HepG2 (cell line): Measurements from ENCODE around the gene KLF3. TPM values are rescaled to one million over a fixed set of nuclear protein-coding genes. Genes with fewer than 3 reads are reported as not detected.

Experiments
- CHD4 ChIP-seq: fragments of 200-600 bp; sonication (generic); IDR thresholded peaks from 2 replicates; pipeline ENCODE4 v1.7.0; 2017; ENCODE audit warnings: mild to moderate bottlenecking, low read length, borderline replicate concordance
- EHMT2 ChIP-seq: fragments of 200-600 bp; sonication (generic); IDR thresholded peaks from 2 replicates; pipeline ENCODE4 v1.7.0; 2017; ENCODE audit warnings: antibody characterized with exemption, low read depth, low read length, borderline replicate concordance
- IRX3 ChIP-seq: sonication (generic); formaldehyde crosslinking; IDR thresholded peaks from 2 replicates; pipeline ENCODE4 v1.8.1; 2023; ENCODE audit warnings: mild to moderate bottlenecking, low read depth, missing genetic modification reagents, borderline replicate concordance
- KLF11 ChIP-seq: IDR thresholded peaks from 2 replicates; pipeline ENCODE4 v1.6.1; 2016; ENCODE audit warnings: missing compliant biosample characterization
- KLF16 ChIP-seq, 2 experiments: sonication (generic) in 1 of 2; formaldehyde crosslinking in 1 of 2; IDR thresholded peaks; 2 replicates each; pipeline versions ENCODE4 v1.6.1 to v1.8.0; 2016 to 2023; ENCODE audit warnings: missing genetic modification reagents in 2 of 2, missing compliant biosample characterization in 1 of 2
- MYC ChIP-seq: sonication (generic); formaldehyde crosslinking; IDR thresholded peaks from 2 replicates; pipeline ENCODE4 v1.9.0; 2021; ENCODE audit warnings: missing genetic modification reagents, borderline replicate concordance
- PLRG1 ChIP-seq: fragments of 450-650 bp; conservative IDR thresholded peaks from 2 replicates; pipeline ENCODE4 v1.6.1; 2016
- SMAD9 ChIP-seq: sonication (generic); formaldehyde crosslinking; IDR thresholded peaks from 2 replicates; pipeline ENCODE4 v1.5.1; 2020; ENCODE audit warnings: mild to moderate bottlenecking, missing genetic modification reagents
- SP4 ChIP-seq: sonication (generic); formaldehyde crosslinking; IDR thresholded peaks from 2 replicates; pipeline ENCODE4 v1.8.1; 2023; ENCODE audit warnings: mild to moderate bottlenecking, missing genetic modification reagents
- ZNF34 ChIP-seq: sonication (generic); formaldehyde crosslinking; IDR thresholded peaks from 2 replicates; pipeline ENCODE4 v1.4.0; 2020; ENCODE audit warnings: mild to moderate bottlenecking, missing genetic modification reagents, borderline replicate concordance
- ZNF780A ChIP-seq: sonication (generic); formaldehyde crosslinking; IDR thresholded peaks from 2 replicates; pipeline ENCODE4 v1.8.0; 2022; ENCODE audit warnings: mild to moderate bottlenecking, missing genetic modification reagents, moderate library complexity
- polyA plus RNA-seq, 8 experiments: library from polyadenylated mRNA; depleted of rRNA in 3 of 8; stranded (reverse) in 7 of 8; unstranded in 1 of 8; fragments of >200 nt; fragmentation: Illumina TruSeq in 4 of 8; extraction: Trizol in 4 of 8; gene quantifications; 2 replicates each; pipeline versions ENCODE4 v1.2.1 to v1.2.3, GENCODE V29; 2011 to 2016; ENCODE audit warnings: low read depth in 4 of 8, missing spikeins in 1 of 8, mixed read lengths in 1 of 8; ENCODE audit not compliant: insufficient read depth in 1 of 8
- total RNA-seq, 5 experiments: library from RNA; depleted of rRNA; stranded (reverse); fragments of >200 nt; fragmentation: Illumina TruSeq; extraction: Trizol; gene quantifications; 2 replicates each; pipeline ENCODE4 v1.2.3, GENCODE V29; 2016; ENCODE audit warnings: low read depth in 1 of 5
- TF ChIP-seq, protein P1 (sequence below): sonication (generic); formaldehyde crosslinking; IDR thresholded peaks from 2 replicates; pipeline ENCODE4 v1.4.0; 2020; ENCODE audit warnings: mild to moderate bottlenecking, missing genetic modification reagents
- TF ChIP-seq, protein P2 (sequence below): sonication (generic); formaldehyde crosslinking; IDR thresholded peaks from 2 replicates; pipeline ENCODE4 v1.4.0; 2020; ENCODE audit warnings: mild to moderate bottlenecking, missing genetic modification reagents
- TF ChIP-seq, protein P3 (sequence below): sonication (generic); formaldehyde crosslinking; IDR thresholded peaks from 2 replicates; pipeline ENCODE4 v1.5.0; 2020; ENCODE audit warnings: mild to moderate bottlenecking, missing genetic modification reagents
- TF ChIP-seq, protein P4 (sequence below): sonication (generic); formaldehyde crosslinking; IDR thresholded peaks from 2 replicates; pipeline ENCODE4 v1.8.0; 2022; ENCODE audit warnings: mild to moderate bottlenecking, missing genetic modification reagents, moderate library complexity
- TF ChIP-seq, protein P5 (sequence below): IDR thresholded peaks from 2 replicates; pipeline ENCODE4 v1.6.1; 2018; ENCODE audit warnings: missing genetic modification reagents
- TF ChIP-seq, protein P6 (sequence below): sonication (generic); formaldehyde crosslinking; IDR thresholded peaks from 2 replicates; pipeline ENCODE4 v1.8.0; 2022; ENCODE audit warnings: missing genetic modification reagents, low read depth, mild to moderate bottlenecking, borderline replicate concordance

The KLF3 gene
- total and polyA plus RNA-seq, 2 of the 13 experiments (the other 11 are each of a cell fraction or from before 2014, with no cell fraction given): 29.1 to 37.8 TPM

DNA sequence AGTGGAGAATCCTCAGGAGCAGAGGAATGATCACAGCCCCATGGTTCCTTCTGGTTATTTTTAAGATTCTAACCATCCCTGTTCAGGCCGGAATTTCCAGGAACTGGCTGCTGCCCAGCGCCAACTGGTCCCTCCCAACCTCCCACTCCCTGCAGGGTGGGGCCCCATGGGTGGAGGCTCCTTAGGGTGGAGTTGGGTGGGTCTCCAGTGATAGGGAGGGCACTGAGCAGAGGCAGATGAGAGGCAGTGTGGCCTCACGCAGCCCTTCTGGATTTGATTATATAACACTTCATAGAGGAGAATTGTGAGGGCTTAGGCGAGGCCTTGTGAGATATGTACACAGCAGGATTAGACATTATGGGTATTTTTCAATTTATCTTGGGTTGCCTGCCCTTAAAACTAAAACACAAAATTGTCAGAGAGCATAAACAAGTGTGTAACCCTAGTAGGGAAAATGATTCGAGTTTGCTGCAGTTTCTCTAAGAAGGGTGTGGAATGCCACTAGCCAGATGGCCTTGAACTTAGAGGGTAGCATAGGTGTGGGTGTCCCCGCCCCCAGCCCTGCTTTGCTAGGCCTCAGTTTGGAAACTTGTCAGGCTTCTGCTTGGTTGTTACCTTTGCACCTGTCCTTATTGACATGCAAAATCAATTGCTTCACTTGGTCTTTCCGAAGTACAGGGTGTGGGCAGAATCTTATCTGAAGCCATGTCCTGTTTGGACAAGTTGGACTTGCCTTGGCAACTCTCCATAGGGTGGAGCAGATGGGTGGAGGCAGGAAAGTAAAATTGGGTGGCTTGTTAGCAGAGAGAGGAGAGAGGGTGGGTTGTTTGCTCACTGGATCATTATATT is 9.4 kb downstream of the KLF3 start (continued):
- TF ChIP-seq IRX3 (CRISPR knock-in tag) (0 out of 2 replicates have a peak, but pooled peaks have one; percentile 36), ZNF780A (CRISPR knock-in tag) (0 out of 2 replicates have a peak, but pooled peaks have one; percentile 29), SP4 (peak; percentile 52; the same call in 1 of the 2 replicates), KLF11 (CRISPR knock-in tag) (no peak), SMAD9 (CRISPR knock-in tag) (no peak), CHD4 (no peak; the same call in 1 of the 2 replicates), MYC (CRISPR knock-in tag) (peak; percentile 49; the same call in 1 of the 2 replicates), ZNF34 (CRISPR knock-in tag) (no peak), PLRG1 (no peak), EHMT2 (no peak), KLF16 (CRISPR knock-in tag; IDR thresholded peaks at IDR 0.05) (peak in 1 of 2 experiments; percentile 93; a peak in 2 of 4 replicates)
- TF ChIP-seq, protein P1, sequence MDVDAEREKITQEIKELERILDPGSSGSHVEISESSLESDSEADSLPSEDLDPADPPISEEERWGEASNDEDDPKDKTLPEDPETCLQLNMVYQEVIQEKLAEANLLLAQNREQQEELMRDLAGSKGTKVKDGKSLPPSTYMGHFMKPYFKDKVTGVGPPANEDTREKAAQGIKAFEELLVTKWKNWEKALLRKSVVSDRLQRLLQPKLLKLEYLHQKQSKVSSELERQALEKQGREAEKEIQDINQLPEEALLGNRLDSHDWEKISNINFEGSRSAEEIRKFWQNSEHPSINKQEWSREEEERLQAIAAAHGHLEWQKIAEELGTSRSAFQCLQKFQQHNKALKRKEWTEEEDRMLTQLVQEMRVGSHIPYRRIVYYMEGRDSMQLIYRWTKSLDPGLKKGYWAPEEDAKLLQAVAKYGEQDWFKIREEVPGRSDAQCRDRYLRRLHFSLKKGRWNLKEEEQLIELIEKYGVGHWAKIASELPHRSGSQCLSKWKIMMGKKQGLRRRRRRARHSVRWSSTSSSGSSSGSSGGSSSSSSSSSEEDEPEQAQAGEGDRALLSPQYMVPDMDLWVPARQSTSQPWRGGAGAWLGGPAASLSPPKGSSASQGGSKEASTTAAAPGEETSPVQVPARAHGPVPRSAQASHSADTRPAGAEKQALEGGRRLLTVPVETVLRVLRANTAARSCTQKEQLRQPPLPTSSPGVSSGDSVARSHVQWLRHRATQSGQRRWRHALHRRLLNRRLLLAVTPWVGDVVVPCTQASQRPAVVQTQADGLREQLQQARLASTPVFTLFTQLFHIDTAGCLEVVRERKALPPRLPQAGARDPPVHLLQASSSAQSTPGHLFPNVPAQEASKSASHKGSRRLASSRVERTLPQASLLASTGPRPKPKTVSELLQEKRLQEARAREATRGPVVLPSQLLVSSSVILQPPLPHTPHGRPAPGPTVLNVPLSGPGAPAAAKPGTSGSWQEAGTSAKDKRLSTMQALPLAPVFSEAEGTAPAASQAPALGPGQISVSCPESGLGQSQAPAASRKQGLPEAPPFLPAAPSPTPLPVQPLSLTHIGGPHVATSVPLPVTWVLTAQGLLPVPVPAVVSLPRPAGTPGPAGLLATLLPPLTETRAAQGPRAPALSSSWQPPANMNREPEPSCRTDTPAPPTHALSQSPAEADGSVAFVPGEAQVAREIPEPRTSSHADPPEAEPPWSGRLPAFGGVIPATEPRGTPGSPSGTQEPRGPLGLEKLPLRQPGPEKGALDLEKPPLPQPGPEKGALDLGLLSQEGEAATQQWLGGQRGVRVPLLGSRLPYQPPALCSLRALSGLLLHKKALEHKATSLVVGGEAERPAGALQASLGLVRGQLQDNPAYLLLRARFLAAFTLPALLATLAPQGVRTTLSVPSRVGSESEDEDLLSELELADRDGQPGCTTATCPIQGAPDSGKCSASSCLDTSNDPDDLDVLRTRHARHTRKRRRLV (CRISPR knock-in tag): 0 out of 2 replicates have a peak, but pooled peaks have one; percentile 79
- TF ChIP-seq, protein P2, sequence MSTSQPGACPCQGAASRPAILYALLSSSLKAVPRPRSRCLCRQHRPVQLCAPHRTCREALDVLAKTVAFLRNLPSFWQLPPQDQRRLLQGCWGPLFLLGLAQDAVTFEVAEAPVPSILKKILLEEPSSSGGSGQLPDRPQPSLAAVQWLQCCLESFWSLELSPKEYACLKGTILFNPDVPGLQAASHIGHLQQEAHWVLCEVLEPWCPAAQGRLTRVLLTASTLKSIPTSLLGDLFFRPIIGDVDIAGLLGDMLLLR (CRISPR knock-in tag): no peak
- TF ChIP-seq, protein P3, sequence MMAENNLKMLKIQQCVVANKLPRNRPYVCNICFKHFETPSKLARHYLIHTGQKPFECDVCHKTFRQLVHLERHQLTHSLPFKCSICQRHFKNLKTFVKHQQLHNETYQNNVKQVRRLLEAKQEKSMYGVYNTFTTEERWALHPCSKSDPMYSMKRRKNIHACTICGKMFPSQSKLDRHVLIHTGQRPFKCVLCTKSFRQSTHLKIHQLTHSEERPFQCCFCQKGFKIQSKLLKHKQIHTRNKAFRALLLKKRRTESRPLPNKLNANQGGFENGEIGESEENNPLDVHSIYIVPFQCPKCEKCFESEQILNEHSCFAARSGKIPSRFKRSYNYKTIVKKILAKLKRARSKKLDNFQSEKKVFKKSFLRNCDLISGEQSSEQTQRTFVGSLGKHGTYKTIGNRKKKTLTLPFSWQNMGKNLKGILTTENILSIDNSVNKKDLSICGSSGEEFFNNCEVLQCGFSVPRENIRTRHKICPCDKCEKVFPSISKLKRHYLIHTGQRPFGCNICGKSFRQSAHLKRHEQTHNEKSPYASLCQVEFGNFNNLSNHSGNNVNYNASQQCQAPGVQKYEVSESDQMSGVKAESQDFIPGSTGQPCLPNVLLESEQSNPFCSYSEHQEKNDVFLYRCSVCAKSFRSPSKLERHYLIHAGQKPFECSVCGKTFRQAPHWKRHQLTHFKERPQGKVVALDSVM (CRISPR knock-in tag): peak; percentile 31; the same call in 1 of the 2 replicates
- TF ChIP-seq, protein P4, sequence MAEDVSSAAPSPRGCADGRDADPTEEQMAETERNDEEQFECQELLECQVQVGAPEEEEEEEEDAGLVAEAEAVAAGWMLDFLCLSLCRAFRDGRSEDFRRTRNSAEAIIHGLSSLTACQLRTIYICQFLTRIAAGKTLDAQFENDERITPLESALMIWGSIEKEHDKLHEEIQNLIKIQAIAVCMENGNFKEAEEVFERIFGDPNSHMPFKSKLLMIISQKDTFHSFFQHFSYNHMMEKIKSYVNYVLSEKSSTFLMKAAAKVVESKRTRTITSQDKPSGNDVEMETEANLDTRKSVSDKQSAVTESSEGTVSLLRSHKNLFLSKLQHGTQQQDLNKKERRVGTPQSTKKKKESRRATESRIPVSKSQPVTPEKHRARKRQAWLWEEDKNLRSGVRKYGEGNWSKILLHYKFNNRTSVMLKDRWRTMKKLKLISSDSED (CRISPR knock-in tag): no peak
- TF ChIP-seq, protein P5, sequence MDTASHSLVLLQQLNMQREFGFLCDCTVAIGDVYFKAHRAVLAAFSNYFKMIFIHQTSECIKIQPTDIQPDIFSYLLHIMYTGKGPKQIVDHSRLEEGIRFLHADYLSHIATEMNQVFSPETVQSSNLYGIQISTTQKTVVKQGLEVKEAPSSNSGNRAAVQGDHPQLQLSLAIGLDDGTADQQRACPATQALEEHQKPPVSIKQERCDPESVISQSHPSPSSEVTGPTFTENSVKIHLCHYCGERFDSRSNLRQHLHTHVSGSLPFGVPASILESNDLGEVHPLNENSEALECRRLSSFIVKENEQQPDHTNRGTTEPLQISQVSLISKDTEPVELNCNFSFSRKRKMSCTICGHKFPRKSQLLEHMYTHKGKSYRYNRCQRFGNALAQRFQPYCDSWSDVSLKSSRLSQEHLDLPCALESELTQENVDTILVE (CRISPR knock-in tag): 0 out of 2 replicates have a peak, but pooled peaks have one; percentile 66
- TF ChIP-seq, protein P6, sequence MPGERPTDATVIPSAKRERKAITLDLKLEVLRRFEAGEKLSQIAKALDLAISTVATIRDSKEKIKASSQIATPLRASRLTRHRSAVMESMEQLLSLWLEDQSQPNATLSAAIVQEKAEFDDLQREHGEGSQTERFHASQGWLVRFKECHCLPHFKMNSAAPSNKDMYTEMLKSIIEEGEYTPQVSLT (CRISPR knock-in tag): no peak
